Measurements from ENCODE around the gene VEZT.
A peak's percentile ranks its signal among the peaks of the same experiment; 100 is the strongest.
"Not testable (repeated sequence)": the region's sequence is repeated elsewhere in the genome, so short reads cannot be mapped to it uniquely, and the experiment has no call there.

The VEZT gene

DNA sequence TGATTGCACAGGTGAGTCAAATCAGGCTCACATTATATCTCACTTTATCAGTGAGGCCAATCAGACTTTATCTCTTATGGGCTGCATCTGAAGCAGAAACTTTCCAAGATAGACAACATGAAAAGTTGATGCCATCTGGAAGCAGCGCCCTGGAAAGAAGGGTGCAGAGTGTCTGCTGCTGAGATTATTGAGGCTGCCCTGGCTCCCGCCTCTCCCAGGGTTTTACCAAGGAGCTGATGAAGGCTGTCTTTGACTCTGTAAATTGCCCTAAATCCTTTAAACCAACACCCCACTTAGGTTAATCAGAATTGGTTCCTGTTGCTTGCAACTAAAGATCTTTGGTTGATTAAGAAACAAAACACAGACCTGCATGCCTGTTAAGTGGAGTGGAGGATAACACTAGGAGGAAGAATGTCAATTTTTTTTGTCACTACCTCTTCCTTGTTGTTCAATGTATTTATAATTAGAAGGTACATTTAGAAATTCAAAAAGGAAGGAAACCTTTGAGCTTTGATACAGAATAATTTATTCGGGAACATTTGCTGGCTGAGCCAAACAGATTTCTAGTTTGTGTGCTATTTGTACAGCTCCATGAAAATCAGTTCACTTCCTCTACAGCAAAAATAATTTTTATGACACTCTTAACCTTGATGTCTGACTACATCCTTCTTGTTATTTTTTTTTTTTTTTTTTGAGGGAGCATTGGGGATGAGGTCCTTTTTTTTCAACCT is 104.1 kb downstream of the VEZT start:
- Histone ChIP-seq H3K36me3 (no peaks in the 10 kb centered on the region), H3K27me3 (no peaks in the 10 kb centered on the region), H3K27ac (no peak overlapping the region), H3K4me3 (no peak overlapping the region), H3K9me3 (no peaks in the 10 kb centered on the region), H3K4me1 (no peaks in the 10 kb centered on the region)
- intact Hi-C loops (cut with DNase I; ENCODE audit: low total_unique reads) = no loop called here
- DNase-seq = no peak
- TF ChIP-seq, protein P1, sequence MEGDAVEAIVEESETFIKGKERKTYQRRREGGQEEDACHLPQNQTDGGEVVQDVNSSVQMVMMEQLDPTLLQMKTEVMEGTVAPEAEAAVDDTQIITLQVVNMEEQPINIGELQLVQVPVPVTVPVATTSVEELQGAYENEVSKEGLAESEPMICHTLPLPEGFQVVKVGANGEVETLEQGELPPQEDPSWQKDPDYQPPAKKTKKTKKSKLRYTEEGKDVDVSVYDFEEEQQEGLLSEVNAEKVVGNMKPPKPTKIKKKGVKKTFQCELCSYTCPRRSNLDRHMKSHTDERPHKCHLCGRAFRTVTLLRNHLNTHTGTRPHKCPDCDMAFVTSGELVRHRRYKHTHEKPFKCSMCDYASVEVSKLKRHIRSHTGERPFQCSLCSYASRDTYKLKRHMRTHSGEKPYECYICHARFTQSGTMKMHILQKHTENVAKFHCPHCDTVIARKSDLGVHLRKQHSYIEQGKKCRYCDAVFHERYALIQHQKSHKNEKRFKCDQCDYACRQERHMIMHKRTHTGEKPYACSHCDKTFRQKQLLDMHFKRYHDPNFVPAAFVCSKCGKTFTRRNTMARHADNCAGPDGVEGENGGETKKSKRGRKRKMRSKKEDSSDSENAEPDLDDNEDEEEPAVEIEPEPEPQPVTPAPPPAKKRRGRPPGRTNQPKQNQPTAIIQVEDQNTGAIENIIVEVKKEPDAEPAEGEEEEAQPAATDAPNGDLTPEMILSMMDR (IDR thresholded peaks at IDR 0.05) = no peak

DNA sequence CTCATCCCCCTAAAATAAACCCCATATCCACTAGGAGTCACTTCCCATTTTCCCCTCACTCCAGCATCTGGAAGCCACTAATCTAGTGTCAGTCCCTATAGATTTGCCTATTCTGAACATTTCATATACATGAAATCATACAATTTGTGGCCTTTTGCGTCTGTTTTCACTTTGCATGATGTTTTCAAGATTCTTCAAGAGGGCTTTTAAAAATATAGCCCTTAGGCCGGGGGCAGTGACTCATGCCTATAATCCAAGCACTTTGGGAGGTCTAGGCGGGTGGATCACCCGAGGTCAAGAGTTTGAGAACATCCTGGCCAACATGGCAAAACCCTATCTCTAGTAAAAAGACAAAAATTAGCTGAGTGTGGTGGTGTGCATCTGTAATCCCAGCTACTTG is 104.7 kb downstream of the VEZT start:
- no peak for DNase-seq
- Histone ChIP-seq H3K9me3 (no peaks in the 10 kb centered on the region), H3K27ac (no peak overlapping the region), H3K27me3 (no peaks in the 10 kb centered on the region), H3K4me1 (no peaks in the 10 kb centered on the region), H3K4me3 (no peak overlapping the region), H3K36me3 (no peaks in the 10 kb centered on the region)
- TF ChIP-seq, protein P1 (IDR thresholded peaks at IDR 0.05) = no peak
- intact Hi-C loops (cut with DNase I; ENCODE audit: low total_unique reads) = no loop called here

DNA sequence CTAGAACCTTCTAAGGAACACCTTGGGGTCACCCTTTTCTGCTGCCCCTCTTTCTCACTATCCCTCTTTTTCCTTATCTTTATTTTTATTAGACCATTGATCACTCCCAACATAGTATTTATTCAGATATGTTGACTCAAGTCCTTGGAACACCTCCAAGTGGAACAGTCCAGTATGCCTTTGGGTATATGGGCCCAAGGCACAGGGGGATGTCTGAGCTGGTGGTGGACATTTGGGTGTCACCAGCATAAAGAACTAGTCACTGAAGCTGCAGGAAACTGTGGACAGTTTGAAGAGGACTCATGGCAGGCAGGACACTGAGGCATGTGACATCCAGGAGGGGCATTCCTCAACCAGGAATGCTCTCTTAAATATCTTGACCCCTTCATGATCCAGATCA is 105.6 kb downstream of the VEZT start:
- H3K4me3 ChIP-seq = no peak overlapping the region
- no peaks in the 10 kb centered on the region for H3K36me3 ChIP-seq
- TF ChIP-seq, protein P1 (IDR thresholded peaks at IDR 0.05) = no peak
- H3K27me3 ChIP-seq = no peaks in the 10 kb centered on the region
- H3K9me3 ChIP-seq = no peaks in the 10 kb centered on the region
- H3K27ac ChIP-seq = no peak overlapping the region
- intact Hi-C loops (cut with DNase I; ENCODE audit: low total_unique reads) = no loop called here
- no peaks in the 10 kb centered on the region for H3K4me1 ChIP-seq
- DNase-seq = no peak

DNA sequence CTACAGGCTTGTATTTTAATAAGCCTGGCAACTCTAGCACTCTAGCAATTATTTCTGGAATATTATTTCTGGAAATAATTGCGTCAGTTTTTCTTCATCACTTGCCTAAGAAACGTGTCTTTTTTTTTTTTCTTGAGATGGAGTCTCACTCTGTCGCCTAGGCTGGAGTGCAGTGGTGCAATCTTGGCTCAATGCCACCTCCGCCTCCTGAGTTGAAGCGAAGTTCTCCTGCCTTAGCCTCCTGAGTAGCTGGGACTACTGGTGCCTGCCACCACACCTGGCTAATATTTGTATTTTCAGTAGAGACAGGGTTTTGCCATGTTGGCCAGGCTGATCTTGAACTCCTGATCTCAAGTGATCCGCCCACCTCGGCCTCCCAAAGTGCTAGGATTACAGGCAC is 106.6 kb downstream of the VEZT start:
- H3K27me3 ChIP-seq; H3K36me3 ChIP-seq; H3K4me3 ChIP-seq; intact Hi-C loops (cut with DNase I; ENCODE audit: low total_unique reads); H3K9me3 ChIP-seq; H3K4me1 ChIP-seq; H3K27ac ChIP-seq: not testable (repeated sequence)
- DNase-seq = peak; percentile 26 to 67

DNA sequence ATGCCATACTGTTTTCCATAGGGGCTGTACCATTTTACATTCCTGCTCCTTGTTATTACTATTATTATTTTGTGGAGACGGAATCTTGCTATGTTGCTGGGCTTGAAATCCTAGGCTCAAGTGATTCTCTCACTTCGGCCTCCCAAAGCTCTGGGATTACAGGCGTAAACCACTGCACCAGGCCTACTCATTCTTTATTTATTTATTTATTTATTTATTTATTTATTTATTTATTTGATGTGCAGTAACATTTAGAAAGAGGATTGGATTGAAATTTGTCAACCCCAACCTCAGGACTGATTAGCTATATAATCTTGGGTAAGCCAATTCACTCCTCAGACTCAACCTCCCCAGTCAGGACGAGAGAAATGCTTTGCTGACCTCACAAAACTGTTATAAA is 107.9 kb downstream of the VEZT start:
- Histone ChIP-seq H3K9me3 (no peaks in the 10 kb centered on the region), H3K36me3 (no peaks in the 10 kb centered on the region), H3K27me3 (no peaks in the 10 kb centered on the region), H3K4me3 (no peak overlapping the region), H3K4me1 (no peaks in the 10 kb centered on the region), H3K27ac (no peak overlapping the region)
- TF ChIP-seq, protein P1 (IDR thresholded peaks at IDR 0.05) = no peak
- intact Hi-C loops (cut with DNase I; ENCODE audit: low total_unique reads) = no loop called here
- no peak for DNase-seq

DNA sequence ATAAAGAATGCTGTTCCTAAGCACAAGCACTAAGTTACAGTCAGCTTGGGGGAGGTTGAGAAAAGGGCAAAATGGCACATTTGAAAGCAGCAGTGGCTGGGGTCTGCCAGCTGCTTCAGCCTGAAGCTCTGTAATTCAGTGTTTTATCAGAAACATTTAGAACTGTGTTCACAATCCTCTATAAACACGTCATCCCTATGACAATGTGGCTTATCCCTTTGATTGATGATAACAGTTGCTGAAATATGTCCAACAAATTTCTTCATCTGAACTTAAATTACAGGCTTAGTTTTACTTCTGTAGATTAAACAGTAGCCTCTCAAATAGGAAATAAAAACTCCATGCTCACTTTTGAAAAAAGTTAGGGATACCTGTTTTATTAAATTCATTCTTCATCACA is 108.8 kb downstream of the VEZT start:
- no peaks in the 10 kb centered on the region for H3K36me3 ChIP-seq
- H3K27me3 ChIP-seq = no peaks in the 10 kb centered on the region
- no peaks in the 10 kb centered on the region for H3K9me3 ChIP-seq
- TF ChIP-seq, protein P1 (IDR thresholded peaks at IDR 0.05) = no peak
- intact Hi-C loops (cut with DNase I; ENCODE audit: low total_unique reads) = no loop called here
- no peaks in the 10 kb centered on the region for H3K4me1 ChIP-seq
- no peak overlapping the region for H3K27ac ChIP-seq
- no peak overlapping the region for H3K4me3 ChIP-seq
- DNase-seq = no peak

Data from tibial artery (tissue), 4 donors.